PC-9 (cell line): ENCODE measurements around the gene ADGRD2.

Experiments
- EZH2 ChIP-seq: fragments of 200-600 bp; sonication (generic); IDR thresholded peaks from 2 replicates; pipeline ENCODE4 v1.8.0; 2017; ENCODE audit warnings: antibody characterized with exemption, low read depth
- TF ChIP-seq, protein P1 (sequence below): fragments of 200-600 bp; sonication (generic); conservative IDR thresholded peaks from 2 replicates; pipeline ENCODE4 v1.6.1; 2017; ENCODE audit warnings: mixed run types, antibody characterized with exemption, mild to moderate bottlenecking, moderate library complexity

DNA sequence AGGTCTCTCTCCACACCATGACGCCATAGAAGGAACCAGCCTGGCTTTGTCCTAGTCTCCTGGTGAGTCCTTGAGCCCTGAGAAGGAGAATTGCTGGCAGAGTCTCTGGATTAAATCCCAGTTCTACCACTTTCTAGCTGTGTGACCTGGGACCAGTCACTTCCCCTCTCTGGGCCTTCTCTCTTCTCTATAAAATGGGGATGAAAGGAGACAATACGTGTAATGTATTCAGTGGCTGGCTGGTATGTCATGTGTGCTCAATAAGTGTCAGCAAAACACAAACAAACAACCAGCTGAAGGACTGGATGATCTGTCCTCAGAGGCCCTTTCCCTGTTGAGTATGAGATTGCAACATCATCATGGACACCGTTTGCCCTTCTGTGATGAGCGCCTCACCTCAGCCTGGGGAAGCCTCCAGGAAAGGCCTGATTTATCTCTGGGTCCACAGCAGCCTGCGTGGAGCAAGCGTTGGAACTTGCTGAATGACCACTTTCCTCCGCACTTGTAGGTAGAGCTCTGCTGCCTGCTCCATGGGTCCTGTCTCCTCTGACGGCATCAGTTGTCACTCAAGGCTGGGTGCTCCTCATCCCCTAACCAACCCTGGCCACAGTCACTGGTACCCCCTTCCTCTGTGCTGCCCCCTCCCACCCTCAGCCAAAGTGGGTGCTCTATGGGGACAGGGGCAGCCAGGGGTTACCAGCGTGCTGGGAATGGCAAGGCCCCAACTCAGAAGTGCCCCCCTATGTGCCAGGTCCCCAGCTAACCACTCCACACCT is 60.6 kb downstream of the ADGRD2 start:
- TF ChIP-seq, protein P1, sequence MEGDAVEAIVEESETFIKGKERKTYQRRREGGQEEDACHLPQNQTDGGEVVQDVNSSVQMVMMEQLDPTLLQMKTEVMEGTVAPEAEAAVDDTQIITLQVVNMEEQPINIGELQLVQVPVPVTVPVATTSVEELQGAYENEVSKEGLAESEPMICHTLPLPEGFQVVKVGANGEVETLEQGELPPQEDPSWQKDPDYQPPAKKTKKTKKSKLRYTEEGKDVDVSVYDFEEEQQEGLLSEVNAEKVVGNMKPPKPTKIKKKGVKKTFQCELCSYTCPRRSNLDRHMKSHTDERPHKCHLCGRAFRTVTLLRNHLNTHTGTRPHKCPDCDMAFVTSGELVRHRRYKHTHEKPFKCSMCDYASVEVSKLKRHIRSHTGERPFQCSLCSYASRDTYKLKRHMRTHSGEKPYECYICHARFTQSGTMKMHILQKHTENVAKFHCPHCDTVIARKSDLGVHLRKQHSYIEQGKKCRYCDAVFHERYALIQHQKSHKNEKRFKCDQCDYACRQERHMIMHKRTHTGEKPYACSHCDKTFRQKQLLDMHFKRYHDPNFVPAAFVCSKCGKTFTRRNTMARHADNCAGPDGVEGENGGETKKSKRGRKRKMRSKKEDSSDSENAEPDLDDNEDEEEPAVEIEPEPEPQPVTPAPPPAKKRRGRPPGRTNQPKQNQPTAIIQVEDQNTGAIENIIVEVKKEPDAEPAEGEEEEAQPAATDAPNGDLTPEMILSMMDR = no peak
- no peak for TF ChIP-seq EZH2
